Neural progenitor cell (in vitro differentiated cells): ENCODE data around the gene MAGIX.

ENCODE experiments used
- EZH2 ChIP-seq: fragments of 200-600 bp; sonication (generic); IDR thresholded peaks from 2 replicates; pipeline ENCODE4 v1.6.1; 2017; ENCODE audit warnings: antibody characterized with exemption, mild to moderate bottlenecking, moderate library complexity
- TF ChIP-seq, protein P1 (sequence below): fragments of 200-600 bp; sonication (generic); IDR thresholded peaks from 2 replicates; pipeline ENCODE4 v1.5.1; 2017; ENCODE audit warnings: antibody characterized with exemption, mild to moderate bottlenecking

DNA sequence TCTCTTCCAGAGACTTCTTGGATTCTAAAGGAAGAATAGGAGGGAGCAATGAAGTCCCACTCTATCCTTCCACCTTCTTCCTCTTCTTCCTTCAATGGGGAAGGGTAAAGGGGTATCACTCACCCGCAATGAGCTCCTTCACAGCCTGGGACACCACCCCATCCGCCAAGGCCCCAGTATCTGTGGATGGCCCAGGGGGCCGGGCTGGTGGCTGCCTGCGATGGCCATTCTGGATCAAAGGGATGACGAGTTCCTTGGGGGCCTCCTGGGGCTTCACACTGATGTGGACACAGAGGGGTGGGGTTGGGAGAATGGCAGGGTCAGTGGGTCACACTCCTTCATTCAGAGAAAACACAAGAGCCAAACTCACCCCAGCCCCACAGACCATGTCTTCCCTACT, 40.1 kb upstream of the MAGIX start:
- TF ChIP-seq EZH2: no peak
- TF ChIP-seq, protein P1, sequence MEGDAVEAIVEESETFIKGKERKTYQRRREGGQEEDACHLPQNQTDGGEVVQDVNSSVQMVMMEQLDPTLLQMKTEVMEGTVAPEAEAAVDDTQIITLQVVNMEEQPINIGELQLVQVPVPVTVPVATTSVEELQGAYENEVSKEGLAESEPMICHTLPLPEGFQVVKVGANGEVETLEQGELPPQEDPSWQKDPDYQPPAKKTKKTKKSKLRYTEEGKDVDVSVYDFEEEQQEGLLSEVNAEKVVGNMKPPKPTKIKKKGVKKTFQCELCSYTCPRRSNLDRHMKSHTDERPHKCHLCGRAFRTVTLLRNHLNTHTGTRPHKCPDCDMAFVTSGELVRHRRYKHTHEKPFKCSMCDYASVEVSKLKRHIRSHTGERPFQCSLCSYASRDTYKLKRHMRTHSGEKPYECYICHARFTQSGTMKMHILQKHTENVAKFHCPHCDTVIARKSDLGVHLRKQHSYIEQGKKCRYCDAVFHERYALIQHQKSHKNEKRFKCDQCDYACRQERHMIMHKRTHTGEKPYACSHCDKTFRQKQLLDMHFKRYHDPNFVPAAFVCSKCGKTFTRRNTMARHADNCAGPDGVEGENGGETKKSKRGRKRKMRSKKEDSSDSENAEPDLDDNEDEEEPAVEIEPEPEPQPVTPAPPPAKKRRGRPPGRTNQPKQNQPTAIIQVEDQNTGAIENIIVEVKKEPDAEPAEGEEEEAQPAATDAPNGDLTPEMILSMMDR: no peak
